GM12891 (cell line): Measurements from ENCODE around the gene BTRC.

ENCODE experiments used
- DNase-seq: peaks from one replicate; pipeline ENCODE4 v3.0.0; 2011; ENCODE audit warnings: low spot score; ENCODE audit not compliant: insufficient read length
- FAIRE-seq: peaks from 2 replicates; lab custom pipeline; 2011; peaks lifted over from hg19 to GRCh38; lab: Jason Lieb, UNC
- PAX5 ChIP-seq: IDR thresholded peaks from 2 replicates; pipeline ENCODE4 v1.6.1; 2011; ENCODE audit warnings: low read length, moderate library complexity, mild to moderate bottlenecking; ENCODE audit not compliant: insufficient read depth, severe bottlenecking
- POLR2A ChIP-seq: IDR thresholded peaks from 2 replicates; pipeline ENCODE4 v1.6.1; 2011; ENCODE audit warnings: low read depth, low read length, control low read depth
- POLR2AphosphoS5 ChIP-seq: IDR thresholded peaks from 2 replicates; pipeline ENCODE4 v1.6.1; 2011; ENCODE audit warnings: low read depth, low read length, control low read depth
- POU2F2 ChIP-seq: IDR thresholded peaks from 2 replicates; pipeline ENCODE4 v1.6.1; 2011; ENCODE audit warnings: low read depth, mild to moderate bottlenecking, control low read depth, low read length, moderate library complexity
- SPI1 ChIP-seq: IDR thresholded peaks from 2 replicates; pipeline ENCODE4 v1.6.1; 2011; ENCODE audit warnings: low read depth, low read length, control low read depth
- TAF1 ChIP-seq: IDR thresholded peaks from 2 replicates; pipeline ENCODE4 v1.6.1; 2011; ENCODE audit warnings: low read depth, low read length, control low read depth

Gene BTRC

DNA sequence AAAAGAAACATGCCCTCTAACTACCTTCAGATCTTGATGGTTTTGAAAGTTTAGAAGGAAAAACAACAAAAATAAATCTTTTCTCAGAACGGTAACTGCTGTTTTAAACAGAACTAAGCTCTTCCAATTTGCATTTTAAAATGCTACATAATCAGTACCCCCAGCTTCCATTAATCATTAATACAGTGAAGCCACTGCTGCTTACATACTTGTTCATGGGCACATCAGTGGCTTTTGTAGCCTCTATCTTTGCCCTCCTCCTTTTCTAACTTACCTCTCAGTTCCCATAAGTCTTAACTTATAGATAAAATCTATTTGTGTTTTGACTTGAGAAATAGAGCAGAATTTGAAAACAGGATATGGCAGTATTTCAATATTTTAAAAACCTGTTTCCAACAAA is 125.0 kb downstream of the BTRC start:
- TF ChIP-seq PAX5 (no peak), TAF1 (no peak), POLR2AphosphoS5 (no peak), POU2F2 (no peak), SPI1 (no peak), POLR2A (no peak)
- FAIRE-seq (no peak), DNase-seq (no peak)

DNA sequence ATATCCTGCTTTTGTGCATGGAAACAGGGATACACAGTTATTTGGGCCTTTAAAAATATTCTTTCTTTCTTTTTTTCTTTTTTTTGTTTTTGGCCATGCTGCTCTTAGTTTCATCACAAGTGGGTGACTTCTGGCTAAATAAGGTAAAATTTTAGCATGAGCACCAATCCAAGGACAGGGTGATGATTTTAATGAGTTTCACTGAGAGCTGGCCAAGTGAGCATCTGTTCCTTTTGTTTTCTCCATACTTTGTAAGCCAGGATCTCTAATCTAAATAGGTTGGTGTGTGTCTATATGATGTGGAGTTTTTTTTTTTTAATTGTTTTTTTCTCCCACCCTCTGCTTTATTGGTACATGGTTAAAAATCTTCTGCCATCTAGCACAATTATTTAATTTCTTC is 127.3 kb downstream of the BTRC start:
- no peak for DNase-seq

DNA sequence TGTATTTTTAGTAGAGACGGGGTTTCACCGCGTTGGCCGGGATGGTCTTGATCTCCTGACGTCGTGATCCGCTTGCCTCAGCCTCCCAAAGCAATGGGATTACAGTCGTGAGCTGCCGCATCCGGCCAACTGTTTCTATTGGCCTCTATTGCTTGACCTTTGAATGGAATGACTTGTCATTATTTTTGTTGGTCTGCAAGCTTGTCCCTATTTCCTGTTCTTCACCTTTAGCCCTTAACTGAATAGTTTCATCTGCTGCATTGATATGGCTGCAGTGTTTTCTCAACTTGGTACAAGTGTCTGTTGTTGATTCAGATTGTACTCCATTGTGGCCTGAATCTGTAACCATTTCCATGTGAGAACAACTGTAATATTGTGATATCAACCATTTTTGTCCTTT is 128.6 kb downstream of the BTRC start:
- no peak for TF ChIP-seq POLR2AphosphoS5
- TF ChIP-seq PAX5 = no peak
- TF ChIP-seq TAF1 = no peak
- TF ChIP-seq SPI1 = no peak
- TF ChIP-seq POLR2A = no peak
- no peak for TF ChIP-seq POU2F2
- FAIRE-seq (peak; percentile 75), DNase-seq (no peak)

More for the DNA sequence above, 127.3 kb downstream of the BTRC start:
- no peak for FAIRE-seq
- TF ChIP-seq POLR2A (no peak), SPI1 (no peak), POLR2AphosphoS5 (no peak), PAX5 (no peak), POU2F2 (no peak), TAF1 (no peak)

DNA sequence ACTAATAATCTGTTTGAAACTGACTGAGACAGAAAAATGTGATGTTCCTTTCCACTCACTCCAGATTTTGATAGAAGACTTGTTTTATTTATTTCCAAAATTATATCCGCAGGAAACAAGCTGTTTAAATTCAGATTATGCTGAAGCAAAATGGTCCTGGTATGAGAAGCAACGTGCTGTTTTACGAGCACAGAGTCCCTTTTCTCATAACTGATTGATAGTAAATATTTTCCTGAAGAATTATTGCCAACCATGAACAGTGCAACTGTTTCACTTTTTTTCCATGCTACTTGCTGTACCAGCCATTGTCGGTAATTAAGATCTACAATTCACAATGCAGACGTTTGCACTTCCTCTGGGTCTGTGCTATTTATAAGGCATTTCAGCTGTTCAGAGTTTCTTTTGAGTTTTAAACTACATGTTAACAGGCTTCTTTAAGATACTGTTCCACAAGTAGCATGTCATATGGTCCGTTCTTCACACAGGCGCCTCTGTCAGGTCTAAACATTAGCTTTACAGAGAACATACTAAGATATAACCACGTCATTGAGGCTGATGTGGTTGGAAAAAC is 130.3 kb downstream of the BTRC start:
- no peak for TF ChIP-seq POLR2A
- FAIRE-seq (no peak), DNase-seq (no peak)

DNA sequence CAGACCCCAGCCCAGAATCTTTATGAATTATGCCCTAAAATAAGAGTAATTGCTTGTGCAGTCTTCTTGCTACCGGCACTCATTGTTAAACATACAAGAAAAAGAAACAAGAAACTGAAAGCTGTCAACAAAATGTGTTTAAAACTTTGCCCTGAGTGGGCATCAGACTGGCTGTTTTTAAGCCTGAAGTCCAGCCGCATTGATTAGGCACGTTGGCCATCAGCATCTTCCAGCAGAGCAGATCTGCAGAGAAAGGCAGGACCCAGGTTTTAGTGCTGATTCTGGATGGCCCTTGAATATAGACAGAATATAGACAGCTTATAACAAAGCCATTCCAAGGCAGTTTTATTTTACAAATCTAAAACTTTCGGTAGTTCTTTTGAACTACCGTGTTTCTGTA is 131.2 kb downstream of the BTRC start:
- DNase-seq = no peak
- TF ChIP-seq TAF1 (no peak), SPI1 (no peak), POU2F2 (no peak), PAX5 (no peak), POLR2AphosphoS5 (no peak), POLR2A (no peak)
- FAIRE-seq = no peak

DNA sequence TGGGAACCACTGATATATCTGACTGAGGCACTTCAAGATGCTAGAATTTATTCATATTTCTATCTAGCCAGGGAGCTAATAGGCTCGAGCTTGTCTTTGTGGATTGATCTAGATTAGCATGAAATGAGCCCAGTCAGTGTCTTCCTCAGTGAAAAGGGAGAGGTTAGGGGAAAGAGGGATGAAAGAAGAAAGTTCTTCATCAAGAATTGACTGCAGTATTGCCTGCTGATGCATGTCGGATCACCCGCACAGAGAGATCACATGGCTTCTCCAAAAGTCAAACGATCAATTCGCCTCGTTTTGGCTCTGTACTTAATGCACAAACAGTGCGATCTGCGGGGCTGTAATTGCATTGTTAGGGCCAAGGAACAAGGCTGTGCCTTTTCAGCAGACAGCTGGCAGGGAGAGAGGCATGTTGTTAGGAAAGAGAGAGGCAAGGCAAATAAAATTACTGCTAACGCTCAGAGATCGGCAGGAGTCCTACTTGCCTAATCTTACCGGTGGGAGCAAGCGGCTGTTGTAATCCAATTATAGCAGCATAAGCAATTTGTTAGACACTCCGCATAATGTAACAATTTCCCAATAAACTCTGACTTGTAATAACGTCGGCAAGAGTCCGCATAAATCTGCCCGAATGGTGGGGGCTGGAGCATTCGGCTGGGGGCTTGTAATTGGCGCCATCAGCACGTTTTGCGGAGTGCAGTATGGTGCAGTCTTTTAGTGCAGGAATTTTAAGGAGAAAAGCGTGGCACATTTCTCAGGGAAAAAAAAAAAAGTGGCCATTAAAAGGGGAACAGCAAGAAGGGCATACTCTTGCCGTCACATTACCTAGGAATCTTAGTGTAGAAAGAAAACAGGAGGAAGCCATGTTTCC is 132.0 kb downstream of the BTRC start:
- no peak for DNase-seq
- no peak for FAIRE-seq
- TF ChIP-seq POLR2AphosphoS5 (no peak), PAX5 (no peak), POU2F2 (no peak), SPI1 (no peak), TAF1 (no peak), POLR2A (no peak)

DNA sequence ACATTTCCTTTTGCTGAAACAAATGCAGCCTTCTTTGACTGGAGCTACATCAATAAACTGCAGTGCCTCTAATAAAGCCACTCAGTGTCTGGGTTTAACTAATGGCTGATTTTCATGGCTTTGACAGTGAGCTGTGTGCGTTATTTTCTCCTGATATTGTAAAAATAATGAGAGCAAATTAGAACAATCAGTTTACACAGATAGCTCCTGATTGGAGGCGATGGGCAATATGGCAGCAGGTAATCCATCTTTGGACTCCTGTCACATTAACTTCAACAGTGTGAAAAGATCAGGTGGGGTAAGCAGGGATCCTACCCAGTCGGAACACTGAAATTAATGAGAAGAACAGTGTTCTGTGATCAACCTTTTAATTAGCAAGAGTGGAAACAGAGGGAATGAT is 133.4 kb downstream of the BTRC start:
- no peak for TF ChIP-seq TAF1
- no peak for TF ChIP-seq PAX5
- TF ChIP-seq POU2F2 = no peak
- no peak for TF ChIP-seq SPI1
- TF ChIP-seq POLR2AphosphoS5 = no peak
- TF ChIP-seq POLR2A = no peak
- DNase-seq (no peak), FAIRE-seq (no peak)

DNA sequence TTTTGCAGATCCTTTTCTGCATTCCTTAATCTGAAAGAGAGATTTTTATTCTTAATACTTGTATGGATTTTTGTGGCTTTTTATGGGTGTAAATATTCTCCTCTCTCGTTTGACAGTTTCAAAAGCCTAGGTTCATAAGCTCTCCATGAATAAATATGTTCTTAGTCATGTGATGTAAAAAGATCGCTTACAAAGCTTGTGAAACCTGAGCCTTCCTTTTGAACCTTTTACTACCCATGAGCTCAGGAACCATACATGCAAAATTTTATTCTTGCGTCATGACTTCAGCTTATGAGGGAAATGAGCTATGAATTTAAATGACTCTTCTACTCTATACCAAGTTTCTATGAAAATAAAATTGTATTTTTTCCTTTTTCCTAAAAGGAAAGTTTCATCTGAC is 135.4 kb downstream of the BTRC start:
- FAIRE-seq (no peak), DNase-seq (no peak)
- TF ChIP-seq PAX5 (no peak), POLR2AphosphoS5 (no peak), POLR2A (no peak), TAF1 (no peak), POU2F2 (no peak), SPI1 (no peak)

DNA sequence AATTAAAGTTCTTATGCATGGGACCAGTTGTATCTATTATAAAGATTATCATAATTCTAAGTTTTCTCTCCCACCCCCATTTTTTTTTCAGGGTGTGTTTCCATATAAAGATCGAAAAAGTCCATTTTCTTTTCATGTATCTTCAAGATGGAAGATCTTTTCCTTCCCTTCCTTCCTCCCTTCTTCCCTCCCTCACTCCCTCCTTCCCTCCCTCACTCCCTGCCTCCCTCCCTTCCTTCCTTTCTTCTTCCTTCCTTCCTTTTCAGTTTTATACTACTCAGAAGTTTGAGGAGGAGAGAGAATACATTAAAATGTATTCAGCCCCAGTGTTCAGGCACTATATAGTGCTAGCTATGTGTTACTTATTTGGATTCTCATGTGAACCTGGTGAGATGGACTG is 136.1 kb downstream of the BTRC start:
- DNase-seq = no peak
- no peak for TF ChIP-seq POLR2A
- no peak for TF ChIP-seq SPI1
- TF ChIP-seq POLR2AphosphoS5 = no peak
- no peak for TF ChIP-seq TAF1
- TF ChIP-seq POU2F2 = no peak
- TF ChIP-seq PAX5 = no peak
- FAIRE-seq = no peak

DNA sequence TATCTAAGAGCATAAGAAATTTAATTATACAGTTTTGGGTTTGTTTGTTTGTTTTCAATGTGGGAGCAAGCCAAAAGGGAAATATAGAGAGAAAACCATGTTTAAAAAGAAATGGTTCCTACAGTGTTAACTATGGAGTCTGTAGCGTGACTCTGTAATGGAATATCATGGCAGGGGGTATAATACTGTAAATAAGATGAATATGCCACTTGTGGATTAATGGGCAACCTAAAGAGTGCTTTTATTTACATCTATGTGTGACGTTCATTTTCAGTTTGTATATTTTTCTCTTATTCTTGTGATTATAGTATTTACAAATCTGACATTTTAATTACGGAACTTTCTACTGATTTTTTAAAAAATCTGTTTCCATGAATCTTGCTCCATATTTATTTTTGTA is 138.2 kb downstream of the BTRC start:
- DNase-seq (no peak), FAIRE-seq (no peak)
- TF ChIP-seq TAF1 (no peak), PAX5 (no peak), SPI1 (no peak), POLR2A (no peak), POLR2AphosphoS5 (no peak), POU2F2 (no peak)
